HG03521 (cell line): ENCODE results near the gene PPP2R3A.
"Not testable (repeated sequence)": the region's sequence is repeated elsewhere in the genome, so short reads cannot be mapped to it uniquely, and the experiment has no call there.

Experiments used
- ATAC-seq: cut with Tn5 transposase; IDR thresholded peaks from one replicate; pipeline ENCODE4 v1.9.1; 2021; ENCODE audit warnings: mild to moderate bottlenecking, moderate library complexity; ENCODE audit not compliant: unreplicated experiment

PPP2R3A gene

GRCh38 chr3:136146981-136147729, 181.6 kb downstream of the PPP2R3A start:
- no peak for ATAC-seq

DNA sequence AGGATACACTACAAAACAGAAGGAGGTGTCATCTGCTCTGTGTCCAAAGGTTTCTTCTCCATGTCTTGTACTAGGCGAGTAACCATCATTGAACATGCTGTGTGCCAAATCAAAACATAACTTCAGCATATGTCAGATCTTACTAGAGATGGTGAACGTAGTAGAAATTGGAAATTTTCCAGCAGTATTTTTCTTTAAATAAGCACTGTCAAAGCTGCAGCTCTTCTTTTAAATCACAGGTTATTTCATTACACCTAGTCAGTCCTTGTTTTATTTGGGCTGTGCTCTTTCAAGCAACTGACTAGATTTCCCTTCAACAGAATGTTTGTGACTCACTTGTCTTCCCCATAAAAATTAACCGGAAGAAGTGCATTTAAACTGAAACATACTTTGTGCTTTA, 184.1 kb downstream of the PPP2R3A start:
- ATAC-seq = no peak

DNA sequence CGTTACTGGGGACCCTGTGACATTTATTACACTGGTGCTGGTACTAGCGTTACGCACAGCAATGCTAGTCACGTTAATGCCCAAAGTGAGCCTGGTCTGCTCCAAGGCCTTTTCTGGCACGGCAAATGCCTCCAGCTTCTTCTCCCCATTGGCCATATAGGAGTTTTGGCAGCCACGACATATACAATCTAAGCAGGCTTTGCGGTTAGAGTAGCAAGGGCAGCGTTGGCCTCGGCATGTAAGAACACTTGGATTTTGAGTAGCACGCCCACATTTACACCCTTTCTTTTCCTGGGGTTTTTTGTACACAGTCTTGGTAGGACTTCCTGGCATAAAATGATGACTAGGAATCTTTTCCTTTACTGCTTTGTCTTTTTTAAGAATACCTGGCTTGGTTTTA, 185.7 kb downstream of the PPP2R3A start:
- ATAC-seq = no peak

DNA sequence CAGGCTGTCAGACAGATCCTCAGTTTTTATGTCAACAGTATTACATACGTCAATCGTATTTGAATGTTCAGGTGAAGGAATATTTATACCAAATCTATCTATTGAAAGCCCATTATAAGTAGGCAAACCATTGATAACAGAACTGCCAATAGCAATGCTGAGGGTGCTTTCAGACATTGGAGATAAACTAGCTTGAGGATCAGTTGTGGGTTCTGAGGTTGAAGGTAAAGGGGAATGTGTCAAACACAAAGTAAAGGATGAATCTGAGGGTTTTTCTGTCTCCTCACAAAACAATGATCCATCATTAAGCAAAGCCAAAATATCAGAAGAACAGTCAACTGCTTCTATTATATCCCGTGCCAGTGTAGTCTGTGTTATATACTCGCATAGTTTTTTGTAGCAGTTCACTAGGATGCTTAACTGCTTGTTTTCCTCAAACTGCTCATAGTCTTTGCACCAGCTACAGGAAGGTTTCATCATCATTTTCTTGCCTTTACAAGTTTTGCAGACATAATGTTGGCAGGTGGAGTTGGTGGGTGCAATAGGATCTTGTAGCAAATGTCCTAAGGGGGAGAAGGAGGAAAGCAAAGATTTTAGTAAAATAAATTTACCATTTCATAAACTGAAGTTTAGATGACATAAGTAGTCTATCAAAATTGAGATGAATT, 186.8 kb downstream of the PPP2R3A start:
- ATAC-seq = no peak

DNA sequence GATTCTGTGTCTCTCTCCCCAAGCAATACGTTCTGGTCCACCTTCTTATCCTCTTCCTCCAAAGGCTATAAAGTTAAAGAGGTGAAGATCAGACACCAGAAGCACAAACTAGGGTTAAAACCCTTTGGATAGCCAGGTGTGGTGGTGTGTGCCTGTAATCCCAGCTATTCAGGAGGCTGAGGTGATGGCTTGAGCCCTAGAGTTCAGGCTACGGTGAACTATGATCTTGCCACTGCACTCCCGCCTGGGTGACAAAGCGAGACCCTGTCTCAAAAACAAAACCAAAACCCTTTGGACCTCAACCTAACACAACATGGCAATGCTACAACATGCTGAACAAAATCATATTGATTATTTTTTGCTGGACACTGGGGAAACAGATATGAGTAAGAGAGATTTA, 187.4 kb downstream of the PPP2R3A start:
- ATAC-seq = no peak

DNA sequence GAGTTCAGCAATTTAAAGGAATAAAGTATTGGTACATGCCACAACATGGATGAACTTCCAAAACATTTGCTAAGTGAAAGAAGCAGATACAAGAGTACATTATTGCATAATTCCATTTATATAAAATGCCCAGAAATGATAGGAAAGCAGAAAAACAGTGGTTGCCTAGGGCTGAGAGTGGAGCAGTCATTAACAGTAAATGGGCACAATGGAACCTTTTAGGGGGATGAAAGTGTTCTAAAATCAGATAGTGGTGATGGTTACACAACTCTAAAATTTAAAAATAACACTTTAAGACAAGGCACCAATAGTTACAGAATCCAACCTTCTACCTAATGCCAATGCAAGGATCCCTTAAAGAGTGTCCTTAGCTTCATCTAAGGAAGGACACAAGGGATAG, 196.0 kb downstream of the PPP2R3A start:
- no peak for ATAC-seq

DNA sequence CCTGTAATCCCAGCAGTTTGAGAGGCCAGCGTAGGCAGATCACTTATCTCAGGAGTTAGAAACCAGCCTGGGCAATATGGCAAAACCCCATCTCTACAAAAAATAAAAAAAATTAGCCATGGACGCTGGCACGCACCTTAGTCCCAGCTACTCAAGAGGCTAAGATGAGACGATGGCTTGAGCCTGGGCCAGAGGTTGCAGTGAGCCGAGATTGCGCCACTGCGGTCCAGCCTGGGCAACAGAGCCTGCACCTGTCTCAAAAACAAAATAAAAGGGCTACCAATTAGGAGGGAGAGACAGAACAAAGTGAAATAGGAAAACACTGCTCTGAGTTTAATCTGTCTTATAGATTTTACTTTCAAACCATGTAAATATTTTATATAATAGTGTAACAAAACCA, 196.8 kb downstream of the PPP2R3A start:
- no peak for ATAC-seq

DNA sequence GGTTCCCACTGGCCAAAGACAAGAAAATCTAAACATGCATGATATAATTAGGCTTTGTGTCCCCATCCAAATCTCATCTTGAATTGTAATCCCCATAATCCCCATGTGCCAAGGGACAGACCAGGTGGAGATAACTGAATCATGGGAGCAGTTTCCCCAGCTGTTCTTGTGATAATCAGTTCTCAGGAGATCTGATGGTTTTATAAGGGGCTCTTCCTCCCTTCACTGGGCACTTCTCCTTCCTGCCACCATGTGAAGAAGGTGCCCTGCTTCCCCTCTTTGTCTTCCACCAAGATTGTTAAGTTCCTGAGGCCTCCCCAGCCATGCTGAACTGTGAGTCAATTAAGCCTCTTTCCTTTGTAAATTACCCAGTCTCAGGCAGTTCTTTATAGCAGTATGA, 198.1 kb downstream of the PPP2R3A start:
- ATAC-seq = not testable (repeated sequence)

GRCh38 chr3:136166507-136166906, 201.0 kb downstream of the PPP2R3A start:
- no peak for ATAC-seq

DNA sequence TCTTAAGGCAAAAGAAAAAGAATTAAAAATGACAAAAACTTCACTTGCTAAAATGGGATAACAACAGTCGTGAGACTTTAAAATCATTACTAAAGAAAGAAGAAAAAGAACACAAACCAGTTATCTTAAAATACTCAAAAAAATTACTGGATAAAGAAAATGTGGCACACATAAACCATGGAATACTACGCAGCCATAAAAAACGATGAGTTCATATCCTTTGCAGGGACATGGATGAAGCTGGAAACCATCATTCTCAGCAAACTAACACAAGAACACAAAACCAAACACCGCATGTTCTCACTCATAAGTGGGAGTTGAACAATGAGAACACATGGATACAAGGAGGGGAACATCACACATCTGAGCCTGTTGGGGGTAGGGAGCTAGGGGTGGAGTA, 202.7 kb downstream of the PPP2R3A start:
- ATAC-seq = not testable (repeated sequence)

- ATAC-seq = no peak
These were observed 205.6 kb downstream of the PPP2R3A start for GRCh38 chr3:136171097-136171542.

GRCh38 chr3:136173939-136174490, 208.5 kb downstream of the PPP2R3A start:
- ATAC-seq = no peak

GRCh38 chr3:136177876-136178275, 212.3 kb downstream of the PPP2R3A start:
- ATAC-seq = no peak

DNA sequence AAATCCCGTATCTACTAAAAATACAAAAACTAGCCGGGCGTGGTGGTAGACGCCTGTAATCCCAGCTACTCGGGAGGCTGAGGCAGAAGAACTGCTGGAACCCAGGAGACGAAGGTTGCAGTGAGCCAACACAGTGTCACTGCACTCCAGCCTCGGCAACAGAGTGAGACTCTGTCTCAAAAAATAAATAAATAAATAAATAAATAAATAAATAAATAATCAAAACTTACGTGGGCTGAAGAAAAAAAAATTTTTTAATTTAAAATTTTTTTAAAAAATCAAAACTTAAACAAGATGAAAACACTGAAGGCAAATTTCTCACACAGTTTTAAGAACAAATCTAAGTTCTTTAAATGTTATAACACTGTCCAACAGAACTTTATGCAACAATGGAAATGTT, 216.2 kb downstream of the PPP2R3A start:
- no peak for ATAC-seq

GRCh38 chr3:136184703-136185102, 219.2 kb downstream of the PPP2R3A start:
- no peak for ATAC-seq

GRCh38 chr3:136186344-136186743, 220.8 kb downstream of the PPP2R3A start:
- ATAC-seq = no peak

DNA sequence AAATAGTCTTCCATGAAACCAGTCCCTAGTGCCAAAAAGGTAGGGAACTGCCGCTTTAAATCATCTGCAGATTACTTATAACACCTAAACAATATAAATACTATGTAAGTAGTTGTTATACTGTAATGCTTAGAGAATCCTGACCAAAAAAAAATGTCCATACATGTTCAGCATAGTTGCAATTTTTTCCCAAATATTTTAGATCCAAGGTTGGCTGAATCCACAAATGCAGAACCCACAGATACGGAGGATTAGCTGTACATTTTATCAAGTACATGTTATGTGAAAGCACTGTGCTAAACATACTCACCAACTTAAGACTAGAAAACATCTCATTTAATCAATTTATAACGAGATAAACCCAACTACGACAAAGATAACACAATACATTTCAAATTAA, 221.3 kb downstream of the PPP2R3A start:
- ATAC-seq = no peak

- ATAC-seq = no peak
These were observed 222.3 kb downstream of the PPP2R3A start for GRCh38 chr3:136187868-136188267.

DNA sequence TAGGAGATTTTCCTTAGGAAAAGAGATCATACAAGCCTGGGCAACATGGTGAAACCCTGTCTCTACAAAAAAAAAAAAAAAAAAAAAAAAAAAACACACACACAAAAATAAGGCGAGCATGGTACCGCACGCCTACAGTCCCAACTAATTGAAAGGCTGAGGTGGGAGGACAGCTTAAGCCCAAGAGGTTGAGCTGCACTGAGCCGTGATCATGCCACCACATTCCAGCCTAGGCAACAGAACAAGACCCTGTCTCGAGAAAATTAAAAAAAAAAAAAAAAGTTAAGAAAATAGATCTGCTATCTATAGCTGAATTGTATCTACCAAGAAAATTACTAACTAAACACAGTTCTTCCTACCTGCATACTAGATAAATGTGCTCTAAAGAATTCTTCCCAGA, 223.5 kb downstream of the PPP2R3A start:
- no peak for ATAC-seq

- ATAC-seq = no peak
These were observed 224.5 kb downstream of the PPP2R3A start for GRCh38 chr3:136189859-136190617.

DNA sequence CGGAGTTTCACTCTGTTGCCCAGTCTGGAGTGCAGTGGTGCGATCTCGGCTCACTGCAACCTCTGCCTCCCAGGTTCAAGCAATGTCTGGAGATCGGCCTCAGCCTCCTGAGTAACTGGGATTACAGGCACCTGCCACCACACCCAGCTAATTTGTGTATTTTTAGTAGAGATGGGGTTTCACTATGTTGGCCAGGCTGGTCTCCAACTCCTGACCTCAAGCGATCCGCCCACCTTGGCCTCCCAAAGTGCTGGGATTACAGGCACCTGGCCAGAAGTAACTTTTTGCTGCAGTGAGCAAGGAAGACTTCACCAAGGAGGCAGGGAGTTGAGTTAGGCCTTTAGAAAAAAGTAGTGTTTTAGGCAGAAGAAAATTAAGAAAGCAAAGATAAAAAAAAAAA, 226.7 kb downstream of the PPP2R3A start:
- ATAC-seq = not testable (repeated sequence)
